SK-MEL-5 (cell line): ENCODE results near the gene FKBP9. TPM values are rescaled to one million over a fixed set of nuclear protein-coding genes. Genes with fewer than 3 reads are reported as not detected.
A peak's percentile ranks its signal among the peaks of the same experiment; 100 is the strongest.

Experiments
- DNase-seq: peaks from one replicate; pipeline ENCODE4 v3.0.0-alpha.2; 2016; ENCODE audit warnings: low read depth, low spot score
- in situ Hi-C: cut with HindIII; loops from 2 replicates; pipeline ENCODE4 v1.10.0; 2016; ENCODE audit warnings: low sequenced_read_pairs, high pct_unique_total_duplicates, low pct_unique_long_range_greater_than_20kb
- small RNA-seq, 2 experiments: library from RNA; depleted of rRNA; stranded (forward); fragments of <200 nt; gene quantifications; one replicate each; pipeline ENCODE3, GENCODE V24; 2014
- total RNA-seq: library from RNA; depleted of rRNA; stranded (reverse); fragments of >200 nt; shearing (Covaris generic); gene quantifications from 2 replicates; pipeline ENCODE4 v1.2.3, GENCODE V29; 2014; rRNA removed

The FKBP9 gene
- total RNA-seq, 1 experiment from 2014 or later: 191 TPM

DNA sequence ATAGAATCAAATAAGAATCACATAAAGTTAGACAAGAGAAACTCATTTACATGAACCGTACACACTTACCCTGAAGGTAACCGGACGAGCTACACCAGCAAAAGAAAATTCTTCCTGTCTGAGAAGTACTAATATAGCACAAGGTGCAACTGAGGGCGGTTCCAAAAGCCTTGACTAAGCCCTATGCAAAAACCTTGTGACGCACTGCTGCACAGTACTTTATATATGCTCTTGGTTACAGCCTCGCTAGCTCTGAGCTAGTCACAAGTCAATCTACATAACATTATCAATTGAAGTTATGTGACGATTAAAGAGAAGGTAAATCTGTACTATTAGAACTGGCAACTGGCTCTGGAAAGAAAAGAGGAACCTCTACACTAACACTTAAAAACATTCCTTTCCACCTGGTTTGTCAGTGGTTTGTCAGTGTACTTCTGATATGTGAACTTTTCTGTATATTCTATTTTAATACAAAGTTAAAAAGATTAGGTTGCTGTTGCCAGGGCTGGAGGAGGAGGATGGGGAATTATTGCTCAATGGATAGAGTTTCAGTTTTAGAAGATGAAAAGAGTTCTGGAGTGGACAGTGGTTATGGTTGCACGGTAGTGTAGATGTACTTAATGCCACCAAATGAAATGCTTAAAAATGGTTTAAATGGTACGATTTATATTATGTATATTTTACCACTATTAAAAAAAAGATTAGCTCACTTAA lies 83.7 kb downstream of the FKBP9 start:
- in situ Hi-C loops: loop anchor here (10.0 kb wide), 1 partner anchor 96 kb away; no protein-coding TSS in a partner anchor

DNA sequence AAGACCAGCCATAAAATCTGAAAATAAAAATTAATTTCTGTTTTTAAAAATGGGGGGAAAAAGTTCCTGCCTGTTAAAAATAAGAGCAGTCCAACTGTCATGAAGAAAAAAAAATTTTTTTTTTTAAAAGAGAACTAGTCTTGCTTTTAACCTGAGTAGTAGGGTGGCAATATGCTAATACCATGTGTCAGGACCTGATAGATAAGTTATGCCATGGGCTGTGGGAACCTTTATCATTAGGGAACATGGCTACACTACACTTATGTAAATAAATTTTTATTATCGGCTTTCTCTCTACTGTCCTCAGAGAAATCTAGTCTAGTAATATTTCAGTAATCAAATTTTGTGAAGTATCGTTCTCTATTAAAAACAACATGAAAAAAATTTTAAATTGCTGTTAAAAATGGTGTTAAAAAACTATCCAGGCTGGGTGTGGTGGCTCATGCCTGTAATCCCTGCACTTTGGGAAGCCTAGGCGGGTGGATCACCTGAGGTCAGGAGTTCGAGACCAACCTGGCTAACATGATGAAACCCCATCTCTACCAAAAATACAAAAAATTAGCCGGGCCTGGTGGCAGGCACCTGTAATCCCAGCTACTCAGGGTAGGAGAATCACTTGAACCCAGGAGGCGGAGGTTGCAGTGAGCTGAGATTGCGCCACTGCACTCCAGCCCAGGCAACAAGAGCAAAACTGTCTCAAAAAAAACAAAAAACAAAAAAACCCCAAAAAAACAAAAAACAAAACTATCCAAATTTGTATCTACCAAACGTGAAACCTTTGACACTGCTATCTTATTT lies 84.6 kb downstream of the FKBP9 start:
- in situ Hi-C loops: loop anchor here (10.0 kb wide), 1 partner anchor 97 kb away; no protein-coding TSS in a partner anchor
- no peak for DNase-seq

More for the DNA sequence above, 83.7 kb downstream of the FKBP9 start:
- peak; percentile 76 for DNase-seq

DNA sequence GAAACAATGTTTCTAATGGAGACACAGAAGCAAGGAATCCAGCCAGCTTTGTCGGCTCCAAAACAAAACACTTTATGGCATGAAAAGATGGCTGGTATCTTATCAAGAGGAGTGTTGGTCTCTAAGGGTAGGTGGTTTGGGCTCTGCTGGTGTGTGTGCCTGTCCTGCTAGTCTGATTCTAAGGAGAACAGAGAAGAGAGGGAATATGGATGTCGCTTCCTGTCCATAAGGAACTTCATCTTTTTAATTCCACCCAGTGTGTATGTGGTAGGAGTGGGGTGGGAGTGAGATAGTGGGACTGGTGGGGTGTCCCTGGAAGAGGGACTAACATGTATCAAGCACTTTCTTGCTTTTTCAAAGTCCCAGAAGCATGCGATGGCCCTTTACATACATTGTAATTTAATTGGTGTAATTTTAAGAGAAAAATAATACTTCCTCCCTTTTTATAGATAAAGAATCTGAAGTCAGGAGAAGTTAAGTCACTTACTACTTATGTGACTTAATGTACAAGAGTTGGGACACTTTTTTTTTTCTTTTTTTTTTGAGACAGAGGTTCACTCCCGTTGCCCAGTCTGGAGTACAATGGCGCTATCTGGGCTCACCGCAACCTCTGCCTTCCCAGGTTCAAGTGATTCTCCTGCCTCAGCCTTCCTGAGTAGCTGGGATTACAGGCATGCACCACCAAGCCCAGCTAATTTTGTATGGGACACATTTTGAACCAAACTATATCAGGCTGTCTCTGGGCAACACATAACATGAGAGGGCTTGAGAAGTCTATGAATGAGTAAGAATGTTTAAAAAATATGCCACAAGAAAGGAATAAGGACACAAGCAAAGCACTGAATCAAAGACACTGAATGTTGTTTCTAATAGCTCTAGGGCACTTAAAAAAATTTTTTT lies 86.5 kb downstream of the FKBP9 start:
- in situ Hi-C loops: loop anchor here (10.0 kb wide), 1 partner anchor 99 kb away; no protein-coding TSS in a partner anchor

DNA sequence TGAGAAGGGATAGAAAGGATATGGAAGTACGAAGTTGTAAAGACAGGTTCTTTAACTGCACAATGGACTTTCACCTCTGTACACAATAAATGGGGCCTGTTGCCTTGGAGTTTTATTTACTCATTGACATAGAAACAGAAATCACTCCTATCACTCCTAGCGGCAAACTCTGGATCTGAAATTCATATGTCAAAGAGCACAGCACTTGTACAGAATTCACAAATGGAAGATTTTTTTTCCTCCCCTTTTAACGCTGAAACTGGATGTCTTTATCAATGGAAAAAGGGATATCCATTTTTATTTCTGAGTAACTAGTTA lies 87.1 kb downstream of the FKBP9 start:
- no peak for DNase-seq
- in situ Hi-C loops: loop anchor here (10.0 kb wide), 1 partner anchor 100 kb away; no protein-coding TSS in a partner anchor

More for the DNA sequence above, 86.5 kb downstream of the FKBP9 start:
- DNase-seq: no peak

DNA sequence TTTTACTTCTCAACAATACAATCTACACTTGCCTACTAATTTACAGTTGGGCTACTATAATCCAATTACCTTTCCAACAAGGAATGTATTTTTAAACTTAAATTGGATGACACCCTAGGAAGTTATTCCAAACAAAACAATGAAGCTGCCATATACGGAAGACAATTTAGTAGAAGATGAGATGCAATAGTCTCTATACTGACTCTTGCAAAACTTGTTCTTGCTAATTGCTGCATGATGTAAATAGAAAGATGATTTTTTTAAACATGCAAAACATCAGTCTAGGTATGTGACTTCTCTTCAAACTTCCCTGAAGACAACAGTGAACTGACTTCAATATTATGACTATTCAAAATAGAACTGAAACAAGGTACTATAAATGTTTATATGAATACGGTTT lies 87.7 kb downstream of the FKBP9 start:
- in situ Hi-C loops: loop anchor here (10.0 kb wide), 1 partner anchor 100 kb away; no protein-coding TSS in a partner anchor
- DNase-seq: no peak

GRCh38 chr7:33048257-33048656 lies 91.0 kb downstream of the FKBP9 start:
- no peak for DNase-seq
- in situ Hi-C loops: loop anchor here (10.0 kb wide), 1 partner anchor 103 kb away; no protein-coding TSS in a partner anchor

- in situ Hi-C loops: loop anchor here (10.0 kb wide), 1 partner anchor 104 kb away; no protein-coding TSS in a partner anchor
- no peak for DNase-seq
These were observed 91.5 kb downstream of the FKBP9 start for GRCh38 chr7:33048704-33049103.

- in situ Hi-C loops: no loop called here
- DNase-seq: peak; percentile 80
These were observed 93.5 kb downstream of the FKBP9 start for GRCh38 chr7:33050535-33051318.

GRCh38 chr7:33053721-33054120 lies 96.5 kb downstream of the FKBP9 start:
- no peak for DNase-seq
- in situ Hi-C loops: no loop called here

GRCh38 chr7:33054261-33054964 lies 97.2 kb downstream of the FKBP9 start:
- in situ Hi-C loops: no loop called here
- DNase-seq: no peak

DNA sequence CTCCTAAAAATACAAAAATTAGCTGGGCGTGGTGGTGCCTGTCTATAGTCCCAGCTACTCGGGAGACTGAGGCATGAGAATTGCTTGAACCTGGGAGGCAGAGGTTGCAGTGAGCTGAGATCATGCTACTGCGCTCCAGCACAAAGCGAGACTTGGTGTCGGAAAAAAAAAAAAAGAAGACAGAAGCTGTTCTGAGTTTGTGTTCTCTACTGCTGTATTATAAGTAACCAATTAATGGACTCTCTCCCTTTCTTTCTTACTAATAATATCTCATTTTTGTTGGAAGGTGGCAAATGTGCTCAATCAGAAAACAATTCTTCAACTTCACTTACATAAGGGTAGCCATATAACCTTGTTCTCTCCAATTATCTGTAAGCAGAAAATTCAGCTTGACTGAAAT lies 97.9 kb downstream of the FKBP9 start:
- DNase-seq: no peak
- in situ Hi-C loops: no loop called here

Small RNA genes within 50 kb of the gene (small RNA-seq; reads per million reads assigned to genes)
- gene AC083863.1 (0 reads per million in 2 experiments), gene RN7SL505P (0 reads per million in 2 experiments), gene RNU6-388P (0 reads per million in 2 experiments), gene RPS29P14 (0 reads per million in 2 experiments)

Other genes starting within 250 kb of the FKBP9 start
- 74.9 and 76.4 TPM in 2 replicates for gene KBTBD2, start 65.7 kb upstream of the FKBP9 start, total RNA-seq
- 46.6 and 52.3 TPM in 2 replicates for gene NT5C3A, start 105.3 kb downstream of the FKBP9 start, total RNA-seq
- 35.4 and 38.4 TPM in 2 replicates for gene RP9, start 152.0 kb downstream of the FKBP9 start, total RNA-seq
- 14.3 and 20.9 TPM in 2 replicates for gene BBS9, start 172.1 kb downstream of the FKBP9 start, total RNA-seq